GM21723 (cell line): ENCODE data around the gene OPN1SW.

Experiments used
- ATAC-seq: cut with Tn5 transposase; IDR thresholded peaks from one replicate; pipeline ENCODE4 v1.9.1; 2021; ENCODE audit warnings: mild to moderate bottlenecking, moderate library complexity; ENCODE audit not compliant: unreplicated experiment

OPN1SW gene

GRCh38 chr7:128735436-128735835, 40.2 kb downstream of the OPN1SW start:
- ATAC-seq, result no peak

- ATAC-seq, result no peak
Measured at GRCh38 chr7:128734890-128735289, 40.7 kb downstream of the OPN1SW start.

- no peak for ATAC-seq
Measured at GRCh38 chr7:128733278-128733645, 42.3 kb downstream of the OPN1SW start.

- ATAC-seq, result no peak
Measured at GRCh38 chr7:128732521-128733277, 42.9 kb downstream of the OPN1SW start.

- no peak for ATAC-seq
Measured at GRCh38 chr7:128731184-128731583, 44.4 kb downstream of the OPN1SW start.

GRCh38 chr7:128729494-128729893, 46.1 kb downstream of the OPN1SW start:
- no peak for ATAC-seq

GRCh38 chr7:128728598-128728997, 47.0 kb downstream of the OPN1SW start:
- ATAC-seq, result no peak

GRCh38 chr7:128727239-128727638, 48.4 kb downstream of the OPN1SW start:
- ATAC-seq, result no peak

GRCh38 chr7:128726737-128727072, 48.9 kb downstream of the OPN1SW start:
- ATAC-seq, result no peak

- ATAC-seq, result no peak
Measured at GRCh38 chr7:128726059-128726736, 49.4 kb downstream of the OPN1SW start.

GRCh38 chr7:128725531-128725930, 50.1 kb downstream of the OPN1SW start:
- no peak for ATAC-seq

- no peak for ATAC-seq
Measured at GRCh38 chr7:128724743-128725142, 50.9 kb downstream of the OPN1SW start.
